ENCODE results near the gene SLC24A1. TPM values are rescaled to one million over a fixed set of nuclear protein-coding genes. Genes with fewer than 3 reads are reported as not detected.

The SLC24A1 gene
- total and polyA plus RNA-seq, 4 donors = 4.8 to 13.5 (median 7.4) TPM

GRCh38 chr15:65584241-65584640 lies 37.5 kb upstream of the SLC24A1 start:
- Histone ChIP-seq H3K27me3 (ENCODE audit: control insufficient read depth in 1 of 2, insufficient read depth in 2 of 2, low read length in 1 of 2) (no peaks in the 10 kb centered on the region), H3K4me1 (ENCODE audit: control insufficient read depth in 1 of 2, insufficient read depth in 2 of 2, low read length in 2 of 2) (no peaks in the 10 kb centered on the region), H3K4me3 (ENCODE audit: low read length in 2 of 2) (no peak overlapping the region), H3K36me3 (ENCODE audit: control insufficient read depth in 1 of 2, insufficient read depth in 2 of 2, low read length in 1 of 2) (peaks cover 3 to 4% of the 10 kb centered on the region in 2 donors), H3K9me3 (ENCODE audit: control insufficient read depth, low read length) (no peaks in the 10 kb centered on the region), H3K27ac (ENCODE audit: low read depth in 1 of 2, low read length in 2 of 2) (no peak overlapping the region)
- intact Hi-C loops (cut with DNase I) = no loop called here
- DNase-seq = no peak
- ATAC-seq (ENCODE audit: low FRiP score) = no peak

DNA sequence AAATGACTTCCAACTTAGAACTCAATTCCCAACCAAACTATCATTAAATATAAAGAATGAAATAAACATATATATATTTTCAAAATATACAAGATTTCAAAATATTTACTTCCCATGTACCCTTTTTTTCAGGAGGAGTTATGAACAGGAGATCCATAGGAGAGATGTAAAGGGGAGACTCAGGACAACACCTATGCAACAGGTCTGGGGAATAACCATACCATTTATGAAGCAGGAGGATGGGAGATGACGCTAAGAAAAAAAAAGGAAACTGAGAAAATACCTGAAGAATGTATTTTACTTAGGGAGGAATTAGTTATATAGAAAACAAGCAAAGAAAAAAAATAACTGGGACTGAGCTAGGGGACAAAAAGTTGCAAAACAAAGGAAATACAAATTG lies 34.6 kb upstream of the SLC24A1 start:
- ATAC-seq (ENCODE audit: low FRiP score) (no peak), DNase-seq (no peak)
- Histone ChIP-seq H3K4me1 (ENCODE audit: control insufficient read depth in 1 of 2, insufficient read depth in 2 of 2, low read length in 2 of 2) (no peaks in the 10 kb centered on the region), H3K9me3 (ENCODE audit: control insufficient read depth, low read length) (no peaks in the 10 kb centered on the region), H3K36me3 (ENCODE audit: control insufficient read depth in 1 of 2, insufficient read depth in 2 of 2, low read length in 1 of 2) (peaks cover 2 to 7% of the 10 kb centered on the region in 2 donors), H3K27me3 (ENCODE audit: control insufficient read depth in 1 of 2, insufficient read depth in 2 of 2, low read length in 1 of 2) (no peaks in the 10 kb centered on the region), H3K4me3 (ENCODE audit: low read length in 2 of 2) (no peak overlapping the region), H3K27ac (ENCODE audit: low read depth in 1 of 2, low read length in 2 of 2) (no peak overlapping the region)
- WGBS, 2 donors = 91 to 95% methylated on average over 1 of the region's 1 CpG
- intact Hi-C loops (cut with DNase I) = no loop called here

DNA sequence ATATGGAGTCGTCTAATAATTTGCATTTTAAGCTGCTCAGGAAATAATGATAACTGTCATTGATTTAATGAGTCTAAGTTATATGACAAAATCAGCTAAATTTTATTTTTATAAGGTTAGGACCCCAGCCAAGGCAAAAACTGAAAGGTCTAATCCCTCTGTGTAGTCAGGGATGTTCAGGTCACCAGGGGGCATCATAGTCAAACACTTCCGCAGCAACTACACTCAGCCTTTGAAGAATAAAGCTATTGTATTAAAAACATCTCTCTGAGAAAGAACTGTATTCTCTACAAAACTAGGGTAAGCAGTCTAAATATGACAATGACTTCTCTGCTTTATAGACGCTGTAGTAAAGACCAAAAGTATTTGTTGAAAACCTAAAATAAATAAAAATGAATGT lies 25.8 kb upstream of the SLC24A1 start:
- WGBS, 2 donors = 74 to 80% methylated on average over 3 of the region's 3 CpGs
- peaks cover 4 to 18% of the 10 kb centered on the region in 2 donors for H3K36me3 ChIP-seq (ENCODE audit: control insufficient read depth in 1 of 2, insufficient read depth in 2 of 2, low read length in 1 of 2)

DNA sequence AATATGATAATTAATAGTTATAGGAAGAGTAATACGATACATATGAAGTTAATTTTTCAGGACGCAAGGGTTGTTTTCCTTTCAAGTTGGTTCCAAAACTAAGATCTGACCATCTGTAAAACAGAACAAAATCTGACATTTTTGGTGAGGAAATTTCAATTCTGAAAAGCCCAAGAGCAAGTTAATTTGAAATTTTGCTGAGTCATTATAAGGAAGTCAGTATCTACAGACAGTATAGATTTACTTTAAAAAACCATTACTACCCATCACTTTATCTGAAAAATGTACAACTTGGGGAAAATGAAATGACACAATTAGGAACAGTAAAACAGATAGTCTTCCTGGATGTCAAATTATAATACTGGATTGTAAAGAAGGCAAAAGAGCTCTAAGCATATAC lies 23.3 kb upstream of the SLC24A1 start:
- Histone ChIP-seq H3K27ac (ENCODE audit: low read depth in 1 of 2, low read length in 2 of 2) (no peak overlapping the region), H3K4me3 (ENCODE audit: low read length in 2 of 2) (no peak overlapping the region), H3K27me3 (ENCODE audit: control insufficient read depth in 1 of 2, insufficient read depth in 2 of 2, low read length in 1 of 2) (no peaks in the 10 kb centered on the region), H3K4me1 (ENCODE audit: control insufficient read depth in 1 of 2, insufficient read depth in 2 of 2, low read length in 2 of 2) (no peaks in the 10 kb centered on the region), H3K36me3 (ENCODE audit: control insufficient read depth in 1 of 2, insufficient read depth in 2 of 2, low read length in 1 of 2) (peaks cover 0 to 5% of the 10 kb centered on the region in 2 donors), H3K9me3 (ENCODE audit: control insufficient read depth, low read length) (no peaks in the 10 kb centered on the region)
- intact Hi-C loops (cut with DNase I) = no loop called here
- WGBS, 2 donors = 91% methylated on average over 2 of the region's 2 CpGs
- ATAC-seq (ENCODE audit: low FRiP score) = no peak
- no peak for DNase-seq

More for the DNA sequence above, 25.8 kb upstream of the SLC24A1 start:
- intact Hi-C loops (cut with DNase I) = no loop called here
- ATAC-seq (ENCODE audit: low FRiP score) = no peak
- Histone ChIP-seq H3K4me3 (ENCODE audit: low read length in 2 of 2) (no peak overlapping the region), H3K9me3 (ENCODE audit: control insufficient read depth, low read length) (no peaks in the 10 kb centered on the region), H3K27me3 (ENCODE audit: control insufficient read depth in 1 of 2, insufficient read depth in 2 of 2, low read length in 1 of 2) (no peaks in the 10 kb centered on the region), H3K27ac (ENCODE audit: low read depth in 1 of 2, low read length in 2 of 2) (no peak overlapping the region), H3K4me1 (ENCODE audit: control insufficient read depth in 1 of 2, insufficient read depth in 2 of 2, low read length in 2 of 2) (no peaks in the 10 kb centered on the region)
- DNase-seq = no peak

DNA sequence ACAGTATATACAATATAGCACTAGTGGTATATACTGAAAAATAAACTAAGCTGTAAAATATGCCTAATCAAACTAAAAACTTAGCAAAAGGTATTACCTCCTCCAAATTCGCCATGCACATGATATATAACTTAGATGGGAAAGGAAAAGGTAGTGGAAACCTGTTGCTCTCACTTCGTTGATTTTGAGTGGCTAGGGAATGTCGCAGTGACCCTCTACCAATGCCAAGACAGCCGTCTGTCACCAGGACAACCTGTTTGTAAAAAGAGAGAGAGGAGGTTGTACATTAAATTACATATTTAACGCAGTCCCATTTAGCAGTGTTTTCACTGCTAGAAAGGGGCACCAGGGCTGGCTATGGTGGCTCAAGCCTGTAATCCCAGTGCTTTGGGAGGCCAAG lies 22.1 kb upstream of the SLC24A1 start:
- DNase-seq (no peak), ATAC-seq (ENCODE audit: low FRiP score) (no peak)
- Histone ChIP-seq H3K4me1 (ENCODE audit: control insufficient read depth in 1 of 2, insufficient read depth in 2 of 2, low read length in 2 of 2) (no peaks in the 10 kb centered on the region), H3K27ac (ENCODE audit: low read depth in 1 of 2, low read length in 2 of 2) (no peak overlapping the region), H3K4me3 (ENCODE audit: low read length in 2 of 2) (no peak overlapping the region), H3K27me3 (ENCODE audit: control insufficient read depth in 1 of 2, insufficient read depth in 2 of 2, low read length in 1 of 2) (no peaks in the 10 kb centered on the region), H3K9me3 (ENCODE audit: control insufficient read depth, low read length) (no peaks in the 10 kb centered on the region), H3K36me3 (ENCODE audit: control insufficient read depth in 1 of 2, insufficient read depth in 2 of 2, low read length in 1 of 2) (peaks cover 0 to 5% of the 10 kb centered on the region in 2 donors)
- 92 to 93% methylated on average over 5 of the region's 5 CpGs for WGBS, 2 donors
- intact Hi-C loops (cut with DNase I) = no loop called here

- peaks cover 0 to 1% of the 10 kb centered on the region in 2 donors for H3K36me3 ChIP-seq (ENCODE audit: control insufficient read depth in 1 of 2, insufficient read depth in 2 of 2, low read length in 1 of 2)
- no peaks in the 10 kb centered on the region for H3K9me3 ChIP-seq (ENCODE audit: control insufficient read depth, low read length)
- WGBS, 2 donors = 76 to 86% methylated on average over 2 of the region's 2 CpGs
- DNase-seq = no peak
- no peak overlapping the region for H3K4me3 ChIP-seq (ENCODE audit: low read length in 2 of 2)
- H3K27ac ChIP-seq (ENCODE audit: low read depth in 1 of 2, low read length in 2 of 2) = no peak overlapping the region
- intact Hi-C loops (cut with DNase I) = no loop called here
- H3K27me3 ChIP-seq (ENCODE audit: control insufficient read depth in 1 of 2, insufficient read depth in 2 of 2, low read length in 1 of 2) = no peaks in the 10 kb centered on the region
- no peaks in the 10 kb centered on the region for H3K4me1 ChIP-seq (ENCODE audit: control insufficient read depth in 1 of 2, insufficient read depth in 2 of 2, low read length in 2 of 2)
- no peak for ATAC-seq (ENCODE audit: low FRiP score)
These were observed 18.6 kb upstream of the SLC24A1 start for GRCh38 chr15:65603134-65603533.

- H3K9me3 ChIP-seq (ENCODE audit: control insufficient read depth, low read length) = no peaks in the 10 kb centered on the region
- DNase-seq (no peak), ATAC-seq (ENCODE audit: low FRiP score) (no peak)
- H3K27me3 ChIP-seq (ENCODE audit: control insufficient read depth in 1 of 2, insufficient read depth in 2 of 2, low read length in 1 of 2) = no peaks in the 10 kb centered on the region
- WGBS, 2 donors = 99 to 100% methylated on average over 1 of the region's 1 CpG
- no peak overlapping the region for H3K27ac ChIP-seq (ENCODE audit: low read depth in 1 of 2, low read length in 2 of 2)
- intact Hi-C loops (cut with DNase I) = no loop called here
- H3K4me3 ChIP-seq (ENCODE audit: low read length in 2 of 2) = no peak overlapping the region
- peaks cover 0 to 1% of the 10 kb centered on the region in 2 donors for H3K36me3 ChIP-seq (ENCODE audit: control insufficient read depth in 1 of 2, insufficient read depth in 2 of 2, low read length in 1 of 2)
- H3K4me1 ChIP-seq (ENCODE audit: control insufficient read depth in 1 of 2, insufficient read depth in 2 of 2, low read length in 2 of 2) = no peaks in the 10 kb centered on the region
These were observed 18.2 kb upstream of the SLC24A1 start for GRCh38 chr15:65603559-65603958.

- intact Hi-C loops (cut with DNase I) = no loop called here
- Histone ChIP-seq H3K27me3 (ENCODE audit: control insufficient read depth in 1 of 2, insufficient read depth in 2 of 2, low read length in 1 of 2) (no peaks in the 10 kb centered on the region), H3K27ac (ENCODE audit: low read depth in 1 of 2, low read length in 2 of 2) (peak within 1 kb of the TSS; percentile 64 to 76), H3K36me3 (ENCODE audit: control insufficient read depth in 1 of 2, insufficient read depth in 2 of 2, low read length in 1 of 2) (no peaks in the 10 kb centered on the region), H3K9me3 (ENCODE audit: control insufficient read depth, low read length) (no peaks in the 10 kb centered on the region), H3K4me3 (ENCODE audit: low read length in 2 of 2) (peak within 1 kb of the TSS; percentile 67 to 92), H3K4me1 (ENCODE audit: control insufficient read depth in 1 of 2, insufficient read depth in 2 of 2, low read length in 2 of 2) (peaks cover 2 to 4% of the 10 kb centered on the region in 2 donors)
- DNase-seq (peak; percentile 99 to 100), ATAC-seq (ENCODE audit: low FRiP score) (peak; percentile 100)
- 0 to 1% methylated on average over 56 to 64 of the region's 64 CpGs for WGBS, 2 donors
These were observed 10.6 kb upstream of the SLC24A1 start, which contains the start of gene INTS14 for GRCh38 chr15:65610871-65611718. Gene INTS14, minus strand, starts transcription at chr15:65611131. Its CDS starts 3,751 bp downstream, at chr15:65607380.

Measured in aorta (tissue), 5 donors.